G401 (cell line): ENCODE results near the gene DACH1. TPM values are rescaled to one million over a fixed set of nuclear protein-coding genes. Genes with fewer than 3 reads are reported as not detected.

Source experiments
- DNase-seq: peaks from one replicate; pipeline ENCODE4 v3.0.0-alpha.2; 2015; ENCODE audit warnings: low spot score
- in situ Hi-C: cut with HindIII; loops from 2 replicates; pipeline ENCODE4 v1.10.0; 2016; ENCODE audit warnings: low sequenced_read_pairs, mixed read lengths
- total RNA-seq: library from RNA; depleted of rRNA; stranded (reverse); fragments of >200 nt; shearing (Covaris generic); gene quantifications from 2 replicates; pipeline ENCODE4 v1.2.3, GENCODE V29; 2014

The DACH1 gene
- total RNA-seq, 1 experiment from 2014 or later = not detected

DNA sequence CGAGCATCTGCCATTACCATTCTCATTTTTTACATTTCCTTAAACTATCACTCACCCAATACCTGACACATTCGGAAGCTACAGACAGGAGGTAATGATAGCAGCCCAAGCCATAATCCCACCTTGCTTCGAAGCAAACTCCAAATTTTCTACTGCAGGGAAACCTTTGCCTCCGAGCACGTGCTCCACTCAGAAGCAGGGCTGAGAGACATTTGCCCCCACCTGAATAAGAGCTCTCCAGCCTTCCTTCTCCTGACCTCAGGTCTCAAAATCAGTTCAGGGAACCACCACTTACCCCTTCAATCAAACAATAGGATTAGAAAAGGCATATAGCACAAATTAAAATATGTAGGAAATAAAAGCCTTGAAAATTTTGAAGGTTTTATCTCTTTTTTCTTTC, 2.3 kb upstream of the DACH1 start:
- no peak for DNase-seq
- in situ Hi-C loops = no loop called here

GRCh38 chr13:71866335-71867130, 471 bp downstream of the DACH1 start:
- in situ Hi-C loops = no loop called here
- no peak for DNase-seq

GRCh38 chr13:71865874-71866334, 1.1 kb downstream of the DACH1 start:
- DNase-seq = no peak
- in situ Hi-C loops = no loop called here

DNA sequence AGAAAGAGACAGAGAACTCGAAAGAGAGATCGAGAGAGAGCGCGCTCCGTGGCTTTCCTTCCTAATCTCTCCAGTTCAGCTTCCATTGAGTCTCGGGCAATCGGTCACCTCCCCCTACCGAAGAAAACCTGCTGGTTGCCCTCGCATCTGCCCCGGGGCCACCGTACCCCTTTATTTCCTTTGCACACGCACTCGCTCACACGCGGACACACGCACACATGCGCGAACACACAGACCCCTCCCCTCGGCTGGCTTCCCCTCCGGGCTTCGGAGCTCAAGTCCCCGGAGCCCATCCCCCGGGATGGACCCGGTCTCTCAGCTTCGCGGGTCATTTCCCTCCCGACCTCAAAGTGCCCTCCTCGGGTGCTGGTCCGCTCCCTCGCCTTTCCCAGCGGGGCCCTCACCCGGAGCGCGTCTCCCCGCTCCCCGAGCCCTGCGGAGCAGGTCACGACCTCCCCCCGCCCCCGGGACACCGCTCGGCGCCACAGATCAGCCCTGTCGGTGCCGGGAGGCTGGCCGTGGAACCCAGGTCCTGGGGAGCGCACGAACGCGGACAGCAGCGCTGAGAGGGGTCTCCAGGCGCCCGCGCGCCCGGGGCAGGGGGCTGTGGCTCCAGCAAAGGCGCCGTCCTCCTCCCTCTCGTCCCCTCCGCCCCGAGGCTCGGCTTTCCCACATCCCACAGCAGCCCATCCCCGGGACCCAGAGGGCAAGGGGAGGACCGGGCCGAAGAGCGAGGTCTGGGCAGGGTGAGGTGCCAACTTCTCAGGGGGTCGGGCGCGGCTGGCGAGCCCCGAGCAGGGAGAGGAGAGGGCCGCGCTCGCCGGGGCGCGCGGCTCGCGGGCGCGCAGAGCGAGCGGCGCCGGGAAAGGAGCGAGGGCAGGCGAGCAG, 1.8 kb downstream of the DACH1 start:
- no peak for DNase-seq

GRCh38 chr13:71864094-71864985, 2.7 kb downstream of the DACH1 start:
- no peak for DNase-seq
- in situ Hi-C loops = no loop called here

More for the DNA sequence above, 1.8 kb downstream of the DACH1 start:
- in situ Hi-C loops = no loop called here

DNA sequence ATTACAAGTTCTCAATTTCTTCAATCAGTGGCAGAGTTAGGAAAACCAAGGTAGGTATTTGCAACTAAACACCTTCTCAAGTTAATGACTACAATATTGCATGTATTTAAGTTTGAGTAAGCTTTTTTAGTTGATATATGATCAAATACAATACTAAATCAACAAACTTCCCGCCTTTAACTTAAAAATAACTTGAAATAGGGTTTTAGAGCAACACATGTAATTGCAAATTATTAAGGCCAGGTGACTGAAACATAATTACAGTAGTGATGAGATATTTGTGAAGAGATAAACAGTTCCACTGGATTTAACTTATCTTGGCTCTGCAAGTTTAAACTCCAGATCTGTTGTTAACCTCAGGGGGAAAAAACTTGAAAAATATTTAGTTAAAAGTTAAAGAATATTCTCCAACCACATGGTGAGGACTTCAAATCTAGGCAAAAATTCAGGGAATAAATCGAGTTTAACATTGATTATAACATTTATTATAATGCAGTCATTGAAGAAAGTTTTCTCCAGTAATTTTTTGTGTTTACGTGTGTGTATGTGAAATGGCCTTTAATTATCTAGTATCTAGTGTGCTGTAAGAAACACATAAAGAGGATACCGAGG, 3.6 kb downstream of the DACH1 start:
- in situ Hi-C loops = no loop called here
- DNase-seq = no peak

DNA sequence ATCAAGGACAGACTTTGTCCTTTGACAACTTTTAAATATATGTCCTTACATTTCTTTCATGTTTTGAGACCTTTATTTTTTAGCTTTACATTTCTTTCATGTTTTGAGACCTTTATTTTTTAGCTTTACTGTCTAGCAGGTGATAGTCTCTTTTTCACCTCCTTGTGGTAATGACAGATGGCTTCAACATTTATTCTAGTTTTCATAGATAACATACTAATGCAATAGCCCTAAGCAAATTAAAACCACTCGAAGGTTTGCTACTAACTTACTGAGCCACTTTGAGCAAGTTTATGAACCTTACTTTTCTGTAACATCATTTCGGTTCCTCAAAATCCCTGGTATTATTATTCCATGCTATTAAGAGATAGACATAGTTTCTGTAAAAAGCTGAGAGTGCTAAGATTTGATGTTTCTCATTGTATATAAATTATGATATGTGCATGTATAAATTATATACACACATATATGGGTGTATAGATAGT, 4.5 kb downstream of the DACH1 start:
- in situ Hi-C loops = no loop called here
- DNase-seq = no peak

- DNase-seq = no peak
- in situ Hi-C loops = no loop called here
Measured at GRCh38 chr13:71861769-71862458, 5.1 kb downstream of the DACH1 start.

DNA sequence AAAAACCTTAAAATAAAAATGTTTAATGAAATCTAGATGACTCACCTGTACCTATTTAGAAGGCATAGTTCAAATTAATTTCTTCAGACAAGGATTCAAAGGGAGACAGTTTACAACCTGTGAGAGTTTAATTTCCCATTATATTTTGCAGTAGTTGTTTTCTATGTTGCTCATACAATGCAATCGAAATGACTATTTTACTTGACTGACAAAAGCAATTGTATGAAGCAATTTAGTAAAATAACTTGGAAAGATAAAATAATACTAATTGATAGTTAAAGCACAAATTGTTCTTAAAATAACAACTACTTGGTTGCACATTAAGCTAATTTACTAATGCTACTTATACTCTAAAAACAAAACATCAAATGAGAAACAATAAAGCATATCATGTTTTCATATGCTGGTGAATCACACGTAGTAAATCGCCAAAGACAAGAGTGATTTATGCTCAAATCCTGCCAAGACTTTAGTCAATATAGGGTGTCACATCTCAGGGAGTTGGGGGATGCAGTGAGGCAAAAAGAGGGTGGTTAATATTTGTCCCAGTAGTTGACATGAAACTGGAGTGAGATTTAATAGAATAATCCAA, 6.4 kb downstream of the DACH1 start:
- in situ Hi-C loops = no loop called here
- DNase-seq = no peak

DNA sequence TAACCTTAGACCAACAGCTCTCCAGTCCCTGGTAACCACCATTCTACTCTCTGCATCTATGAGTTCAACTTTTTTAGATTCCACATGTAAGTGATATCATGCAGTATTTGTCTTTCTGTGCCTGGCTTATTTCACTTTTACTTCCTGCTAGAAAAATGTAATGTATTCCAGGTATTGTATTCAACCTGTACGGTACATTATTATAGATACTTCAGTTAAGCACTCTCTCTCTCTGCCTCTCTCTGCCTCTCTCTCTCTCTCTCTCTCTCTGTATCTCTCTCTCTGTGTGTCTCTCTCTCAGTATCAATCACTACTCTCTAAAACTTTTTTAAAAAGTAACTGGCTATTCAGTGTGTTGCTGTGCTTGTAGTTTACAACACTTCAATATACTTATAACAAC, 8.4 kb downstream of the DACH1 start:
- in situ Hi-C loops = no loop called here
- DNase-seq = no peak

- DNase-seq = no peak
- in situ Hi-C loops = no loop called here
Measured at GRCh38 chr13:71856548-71857043, 10.4 kb downstream of the DACH1 start.

GRCh38 chr13:71854401-71854800, 12.6 kb downstream of the DACH1 start:
- no peak for DNase-seq
- in situ Hi-C loops = no loop called here

DNA sequence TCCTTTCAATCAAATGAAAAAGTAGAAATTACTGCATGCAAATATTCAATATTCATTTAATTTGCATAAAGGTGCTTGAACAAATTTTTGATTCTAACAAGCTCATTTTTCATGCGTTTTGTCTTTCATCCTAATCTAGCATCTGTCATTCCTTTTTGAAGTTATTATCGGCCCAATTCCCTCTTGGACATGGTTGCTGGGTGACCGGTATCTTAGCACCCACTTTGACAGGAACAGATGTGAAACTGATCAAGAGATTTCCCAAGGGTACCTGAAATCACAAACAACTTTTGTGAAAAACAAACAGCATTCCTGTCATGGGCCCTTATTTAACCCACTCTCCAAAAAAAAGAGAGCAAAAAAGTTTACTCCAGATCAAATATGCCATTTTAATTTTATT, 13.3 kb downstream of the DACH1 start:
- DNase-seq = no peak
- in situ Hi-C loops = no loop called here

- in situ Hi-C loops = no loop called here
- DNase-seq = no peak
Measured at GRCh38 chr13:71852736-71853135, 14.3 kb downstream of the DACH1 start.

DNA sequence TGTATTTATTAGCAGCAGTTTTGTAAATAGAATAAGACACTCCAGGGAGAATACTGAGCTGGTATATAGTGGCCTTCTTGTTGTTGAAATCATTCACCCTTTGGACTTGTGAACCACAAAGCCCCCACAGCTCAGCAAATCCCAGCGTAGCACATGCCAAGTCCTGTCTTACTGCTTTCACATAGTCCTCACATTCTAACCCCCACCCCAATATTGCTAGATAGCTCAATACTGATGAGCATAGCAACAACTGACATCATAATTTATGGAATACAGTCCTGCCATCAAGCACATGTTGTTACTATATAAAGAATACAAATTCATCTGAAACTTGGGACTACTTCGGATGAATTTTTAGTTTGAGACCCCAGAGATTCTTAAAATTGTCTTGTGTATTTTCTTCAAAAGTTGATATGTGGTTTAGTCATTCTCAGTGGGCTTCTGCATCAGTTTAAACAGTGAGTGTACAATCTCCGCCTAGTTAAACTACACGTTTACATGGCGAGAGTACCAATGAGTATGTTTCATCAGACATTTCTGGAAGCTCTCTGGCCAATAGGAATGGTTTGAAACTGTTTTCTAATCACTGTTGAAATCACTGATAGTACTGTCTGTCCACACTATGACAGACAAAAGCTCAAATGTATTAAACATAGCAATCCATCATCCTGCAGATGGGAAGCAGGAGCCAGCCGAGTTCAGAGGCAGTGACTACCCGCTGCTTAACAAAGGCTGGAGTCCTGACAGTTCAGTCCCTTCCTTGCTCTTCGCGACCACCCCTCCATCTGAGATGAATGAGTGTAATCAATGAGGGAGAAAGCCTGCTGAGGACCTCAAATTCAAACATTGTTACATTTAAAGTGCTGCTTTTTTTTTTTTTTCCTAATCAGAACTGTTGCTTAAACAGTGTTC, 15.2 kb downstream of the DACH1 start:
- in situ Hi-C loops = no loop called here
- DNase-seq = no peak

- in situ Hi-C loops = no loop called here
- no peak for DNase-seq
Measured at GRCh38 chr13:71842003-71842402, 25.0 kb downstream of the DACH1 start.

- no peak for DNase-seq
Measured at GRCh38 chr13:71838842-71839241, 28.2 kb downstream of the DACH1 start.

More at GRCh38 chr13:71838842-71839241, 28.2 kb downstream of the DACH1 start:
- in situ Hi-C loops = no loop called here
